Ovary (tissue), 1 donor: Measurements from ENCODE around the gene PLXNA4.

ENCODE experiments used
- EP300 ChIP-seq: sonication (generic); formaldehyde crosslinking; IDR thresholded peaks from one replicate; pipeline ENCODE4 v1.6.1; 2017; ENCODE audit warnings: antibody characterized with exemption
- POLR2A ChIP-seq: fragments of 450-650 bp; IDR thresholded peaks from one replicate; pipeline ENCODE4 v1.6.1; 2017; ENCODE audit warnings: antibody characterized with exemption, mild to moderate bottlenecking, moderate library complexity

- TF ChIP-seq EP300, result no peak
- no peak for TF ChIP-seq POLR2A
These were observed 56.3 kb downstream of the PLXNA4 start for GRCh38 chr7:132519936-132520335.
